Measurements from ENCODE around the gene SEMA3D.

GRCh38 chr7:84997626-84998025 is 189.2 kb downstream of the SEMA3D start:
- TF ChIP-seq CHD2 (IDR thresholded peaks at IDR 0.05; ENCODE audit: low read length, partially characterized antibody) (no peak), RARB (CRISPR knock-in tag; IDR thresholded peaks at IDR 0.05) (no peak), KDM1A (IDR thresholded peaks at IDR 0.05; ENCODE audit: low read depth) (no peak), RAD21 (conservative IDR thresholded peaks at IDR 0.05 in 1 of 2, IDR thresholded peaks at IDR 0.05 in 1 of 2) (no peak)
